Large intestine (tissue), 3 donors: ENCODE data around the gene HSDL2. TPM values are rescaled to one million over a fixed set of nuclear protein-coding genes. Genes with fewer than 3 reads are reported as not detected.

ENCODE experiments used
- DNase-seq, 2 donors: peaks; one replicate each; pipeline versions ENCODE4 v3.0.0 to v3.0.0-alpha.2; 2013
- H3K27ac ChIP-seq: one replicate; pipeline ENCODE4 v1.5.1; 2013; ENCODE audit warnings: low read length
- H3K27me3 ChIP-seq: 2 replicates; pipeline ENCODE4 v1.6.1; 2013; ENCODE audit warnings: low read length; ENCODE audit not compliant: control insufficient read depth, insufficient read depth
- H3K36me3 ChIP-seq: 2 replicates; pipeline ENCODE4 v1.6.1; 2013; ENCODE audit warnings: low read length; ENCODE audit not compliant: control insufficient read depth, insufficient read depth
- H3K4me1 ChIP-seq: one replicate; pipeline ENCODE4 v1.6.1; 2013; ENCODE audit warnings: low read length; ENCODE audit not compliant: control insufficient read depth, insufficient read depth
- H3K4me3 ChIP-seq: one replicate; pipeline ENCODE4 v1.5.1; 2013; ENCODE audit warnings: low read length
- H3K9me3 ChIP-seq: one replicate; pipeline ENCODE4 v1.6.1; 2013; ENCODE audit warnings: mild to moderate bottlenecking, low read depth, low read length, moderate library complexity; ENCODE audit not compliant: control insufficient read depth
- WGBS: methylation state at CpG from one replicate; pipeline ENCODE4 v1.1.5; 2013; ENCODE audit warnings: low lambda C conversion rate; ENCODE audit not compliant: insufficient coverage; 5-methylcytosine and 5-hydroxymethylcytosine counted together
- polyA plus RNA-seq: library from polyadenylated mRNA; unstranded; fragments of 120-200 nt; gene quantifications from one replicate; pipeline ENCODE4 v1.2.1, GENCODE V29; 2013

HSDL2 gene
- polyA plus RNA-seq, 1 donor, result 49.3 TPM

DNA sequence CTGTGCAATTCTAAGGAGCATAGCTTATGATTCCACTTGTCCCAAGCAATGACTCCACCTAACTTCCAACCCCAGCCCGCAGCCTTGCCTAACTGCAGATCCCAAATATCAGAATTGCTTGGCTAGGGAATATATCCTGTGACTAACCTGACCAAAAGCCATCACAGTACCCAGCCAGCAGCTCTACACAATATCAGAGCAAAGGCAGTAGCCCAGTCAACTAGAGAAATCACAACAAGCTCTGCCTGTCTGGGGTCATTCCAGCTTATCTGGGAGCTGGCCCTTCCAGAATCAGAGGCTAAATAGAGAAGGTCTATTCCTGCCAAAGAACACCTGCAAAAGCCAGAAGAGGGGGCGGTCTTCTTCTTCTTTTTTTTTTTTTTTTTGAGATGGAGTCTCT, 97.4 kb downstream of the HSDL2 start:
- Histone ChIP-seq H3K4me1 (no peaks in the 10 kb centered on the region), H3K4me3 (no peak overlapping the region), H3K9me3 (peaks cover 4% of the 10 kb centered on the region), H3K27ac (no peak overlapping the region), H3K36me3 (peaks cover 6% of the 10 kb centered on the region), H3K27me3 (no peaks in the 10 kb centered on the region)
- no CpG with 5 or more reads among the region's 2 CpGs for WGBS
- no peak for DNase-seq

DNA sequence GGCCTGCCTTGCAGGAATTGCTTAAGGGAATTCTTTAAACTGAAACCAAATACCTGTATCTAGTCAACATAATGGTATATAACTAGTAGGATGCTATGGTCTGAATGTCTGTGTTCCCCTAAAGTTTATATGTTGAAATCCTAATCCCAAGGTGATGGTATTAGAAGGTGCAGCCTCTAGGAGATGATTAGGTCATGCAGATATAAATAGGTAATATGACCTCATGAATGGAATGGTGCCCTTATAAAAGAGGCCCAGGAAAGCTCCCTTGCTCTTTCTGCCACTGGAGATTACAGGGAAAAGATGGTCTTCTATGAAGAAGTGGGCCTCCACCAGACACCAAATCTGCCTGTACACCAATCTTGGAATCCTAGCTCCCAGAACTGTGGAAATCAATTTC, 99.3 kb downstream of the HSDL2 start:
- H3K4me3 ChIP-seq, result no peak overlapping the region
- peaks cover 6% of the 10 kb centered on the region for H3K36me3 ChIP-seq
- no peaks in the 10 kb centered on the region for H3K4me1 ChIP-seq
- no peaks in the 10 kb centered on the region for H3K27me3 ChIP-seq
- peaks cover 4% of the 10 kb centered on the region for H3K9me3 ChIP-seq
- no peak overlapping the region for H3K27ac ChIP-seq
- no peak for DNase-seq

- DNase-seq, result no peak
- Histone ChIP-seq H3K9me3 (no peaks in the 10 kb centered on the region), H3K27ac (no peak overlapping the region), H3K4me1 (peaks cover 5% of the 10 kb centered on the region), H3K4me3 (no peak overlapping the region), H3K27me3 (no peaks in the 10 kb centered on the region), H3K36me3 (no peaks in the 10 kb centered on the region)
- 71% methylated on average over 1 of the region's 2 CpGs for WGBS
These were observed 104.7 kb downstream of the HSDL2 start for GRCh38 chr9:112484607-112485006.

DNA sequence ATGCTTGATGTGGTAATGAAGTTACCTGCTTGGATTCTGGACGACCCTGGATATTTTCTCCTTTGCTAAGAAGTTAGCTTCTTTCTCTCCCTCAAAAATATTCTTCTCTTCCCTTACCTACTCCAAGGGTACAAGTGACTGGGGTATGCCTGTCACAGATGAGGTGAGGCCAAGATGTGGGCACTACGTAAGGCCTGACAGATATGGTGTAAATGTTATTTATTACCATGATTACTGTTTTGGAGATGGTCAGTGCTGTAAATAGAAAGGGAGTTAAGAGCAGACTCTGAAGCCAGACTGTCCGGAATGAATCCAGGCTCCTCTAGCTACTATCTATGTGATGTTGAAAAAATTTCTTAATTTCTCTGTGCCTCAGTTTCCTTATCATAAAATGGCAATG, 105.7 kb downstream of the HSDL2 start:
- H3K36me3 ChIP-seq, result no peaks in the 10 kb centered on the region
- peak overlapping the region; percentile 91 for H3K4me3 ChIP-seq
- peaks cover 5% of the 10 kb centered on the region for H3K4me1 ChIP-seq
- no peak overlapping the region for H3K27ac ChIP-seq
- no peaks in the 10 kb centered on the region for H3K27me3 ChIP-seq
- no CpG with 5 or more reads among the region's 3 CpGs for WGBS
- H3K9me3 ChIP-seq, result no peaks in the 10 kb centered on the region
- DNase-seq, result no peak

DNA sequence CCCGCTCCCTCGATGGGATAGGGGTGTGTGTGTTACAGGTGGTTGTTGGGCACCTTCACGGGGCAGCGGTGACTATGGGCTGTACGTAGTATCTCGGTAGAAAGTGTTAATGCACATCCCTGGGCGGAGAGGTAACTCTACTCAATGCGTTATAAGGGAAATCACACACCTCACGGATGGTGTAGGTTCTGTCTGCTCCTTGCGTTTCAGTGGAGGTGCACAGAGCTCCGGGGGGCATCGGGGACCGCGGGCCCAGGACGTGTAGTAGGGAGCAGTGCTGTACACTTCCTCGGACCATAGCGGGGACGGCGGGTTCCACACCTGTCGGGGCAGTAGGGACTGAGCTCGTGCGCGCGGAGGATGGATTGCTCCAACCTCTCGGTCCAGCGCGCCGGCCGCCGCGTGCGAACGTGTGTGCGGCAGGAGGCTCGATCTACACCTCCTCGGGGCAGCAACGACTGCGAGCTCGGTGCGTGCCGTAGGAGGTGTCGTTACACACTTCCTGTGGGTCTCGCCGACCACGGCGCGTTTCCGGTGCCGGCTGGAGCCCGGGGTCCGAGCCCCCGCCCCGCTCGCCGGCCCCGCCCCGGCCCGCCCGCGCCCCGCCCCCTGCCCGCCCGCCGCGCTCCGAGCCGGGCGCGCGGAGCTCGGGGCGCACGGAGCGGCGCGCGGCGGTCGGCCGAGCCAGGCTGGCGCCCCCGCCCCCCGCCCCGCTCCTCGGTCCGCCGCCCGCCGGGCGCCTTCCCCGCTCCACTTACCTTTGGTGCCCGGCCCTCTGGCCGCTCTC, 106.5 kb downstream of the HSDL2 start, which contains the start of gene KIAA1958:
KIAA1958 (plus strand) TSS at position 607 of the 787 bp plus-strand sequence. CDS start 87,254 bp downstream, outside the sequence.
- Histone ChIP-seq H3K9me3 (no peaks in the 10 kb centered on the region), H3K36me3 (no peaks in the 10 kb centered on the region), H3K27me3 (no peaks in the 10 kb centered on the region), H3K4me1 (peaks cover 11% of the 10 kb centered on the region), H3K27ac (peak within 1 kb of the TSS; percentile 76), H3K4me3 (peak within 1 kb of the TSS; percentile 91)
- WGBS, result no CpG with 5 or more reads among the region's 93 CpGs
- DNase-seq, result peak; percentile 83 to 90

GRCh38 chr9:112487008-112487798, 107.3 kb downstream of the HSDL2 start:
- no peaks in the 10 kb centered on the region for H3K9me3 ChIP-seq
- no CpG with 5 or more reads among the region's 80 CpGs for WGBS
- DNase-seq, result peak in 1 of 2 donors; percentile 82
- peaks cover 14% of the 10 kb centered on the region for H3K4me1 ChIP-seq
- H3K27me3 ChIP-seq, result no peaks in the 10 kb centered on the region
- no peaks in the 10 kb centered on the region for H3K36me3 ChIP-seq
- peak overlapping the region; percentile 69 for H3K4me3 ChIP-seq
- H3K27ac ChIP-seq, result peak overlapping the region; percentile 72

DNA sequence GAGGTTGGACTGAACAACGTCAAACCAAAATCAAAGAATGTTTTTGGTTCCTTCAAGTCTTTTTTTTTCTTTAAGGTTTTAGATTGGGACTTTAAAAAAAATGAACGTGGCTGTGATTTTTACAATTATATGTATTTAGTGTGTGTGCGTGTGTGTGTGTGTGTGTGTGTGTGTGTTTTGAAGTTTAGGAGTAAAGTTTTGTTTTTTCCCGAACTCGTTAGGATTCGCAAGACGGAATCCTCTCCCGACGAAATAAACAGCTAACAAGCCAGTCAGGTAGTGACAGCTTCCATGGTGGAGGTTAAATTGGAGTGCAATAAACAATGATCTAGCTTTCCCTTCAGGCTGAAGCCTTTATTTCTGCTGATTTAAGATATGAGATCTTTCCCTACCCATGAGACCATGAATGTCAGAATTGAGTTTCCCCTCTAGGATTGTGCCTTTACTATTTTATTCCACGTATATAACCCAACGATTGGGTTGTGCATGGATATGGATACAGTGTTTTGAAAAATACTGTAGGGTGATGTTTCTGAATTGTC, 108.0 kb downstream of the HSDL2 start:
- H3K4me3 ChIP-seq, result peak overlapping the region; percentile 69
- peak overlapping the region; percentile 72 for H3K27ac ChIP-seq
- no peaks in the 10 kb centered on the region for H3K9me3 ChIP-seq
- DNase-seq, result peak in 1 of 2 donors; percentile 48
- peaks cover 15% of the 10 kb centered on the region for H3K4me1 ChIP-seq
- H3K27me3 ChIP-seq, result no peaks in the 10 kb centered on the region
- WGBS, result no CpG with 5 or more reads among the region's 11 CpGs
- H3K36me3 ChIP-seq, result peaks cover 3% of the 10 kb centered on the region

DNA sequence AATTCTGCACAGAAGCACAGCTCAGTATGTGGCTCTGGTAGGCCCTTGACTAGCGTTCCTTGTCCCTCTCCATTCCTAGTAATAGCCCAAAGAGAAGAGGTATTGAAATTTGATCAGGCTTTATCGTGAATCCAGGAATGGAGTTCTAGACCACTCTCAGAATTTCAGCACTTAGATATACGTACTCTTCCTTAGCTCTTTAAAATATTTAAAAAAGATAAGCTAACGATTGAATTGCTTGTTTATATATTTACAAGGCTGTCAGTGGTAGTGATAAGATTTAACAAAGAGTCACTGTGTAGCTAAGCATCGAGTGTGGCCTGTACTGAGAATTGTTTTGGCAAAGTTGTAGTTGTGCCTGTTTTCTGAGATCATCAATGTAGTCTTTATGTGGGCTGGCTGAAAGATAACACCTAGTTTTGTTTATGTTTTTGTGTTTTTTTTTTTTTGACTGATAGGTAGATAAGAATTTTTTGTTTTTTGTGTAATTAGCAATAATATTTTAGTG, 109.2 kb downstream of the HSDL2 start:
- WGBS, result 42% methylated on average over 3 of the region's 5 CpGs

GRCh38 chr9:112489876-112490666, 110.2 kb downstream of the HSDL2 start:
- Histone ChIP-seq H3K4me1 (peaks cover 15% of the 10 kb centered on the region), H3K27ac (peak overlapping the region; percentile 70), H3K4me3 (no peak overlapping the region), H3K36me3 (peaks cover 11% of the 10 kb centered on the region), H3K27me3 (no peaks in the 10 kb centered on the region), H3K9me3 (peaks cover 13% of the 10 kb centered on the region)
- peak in 1 of 2 donors; percentile 72 for DNase-seq
- 21% methylated on average over 2 of the region's 4 CpGs for WGBS

More for the DNA sequence above, 109.2 kb downstream of the HSDL2 start:
- peaks cover 4% of the 10 kb centered on the region for H3K9me3 ChIP-seq
- H3K4me3 ChIP-seq, result no peak overlapping the region
- peaks cover 15% of the 10 kb centered on the region for H3K4me1 ChIP-seq
- no peak for DNase-seq
- H3K36me3 ChIP-seq, result peaks cover 5% of the 10 kb centered on the region
- H3K27me3 ChIP-seq, result no peaks in the 10 kb centered on the region
- H3K27ac ChIP-seq, result peak overlapping the region; percentile 70
